ENCODE measurements around the gene ENPP6. TPM values are rescaled to one million over a fixed set of nuclear protein-coding genes. Genes with fewer than 3 reads are reported as not detected.

Gene ENPP6
- total RNA-seq, 1 experiment from 2014 or later: not detected

GRCh38 chr4:184120549-184121127, 97.0 kb downstream of the ENPP6 start:
- Histone ChIP-seq H4K20me1 (ENCODE audit: insufficient read depth, low read depth, low read length) (no peaks in the 10 kb centered on the region), H3K9ac (ENCODE audit: low read length) (no peak overlapping the region), H3K36me3 (ENCODE audit: insufficient read depth, low read length) (no peaks in the 10 kb centered on the region), H3K9me3 (ENCODE audit: low read length) (no peaks in the 10 kb centered on the region), H2AFZ (ENCODE audit: low read length) (no peak overlapping the region), H3K4me3 (ENCODE audit: low read length) (no peak overlapping the region), H3K4me1 (ENCODE audit: low read length) (no peaks in the 10 kb centered on the region), H3K27ac (ENCODE audit: low read length) (no peak overlapping the region), H3K27me3 (ENCODE audit: low read length) (no peaks in the 10 kb centered on the region), H3K4me2 (ENCODE audit: low read depth, low read length, poor library complexity, severe bottlenecking) (no peak overlapping the region), H3K9me2 (replicated peaks; ENCODE audit: insufficient read depth, low read length) (no peaks in the 10 kb centered on the region), H3K79me2 (ENCODE audit: low read length) (no peaks in the 10 kb centered on the region)
- no peak for DNase-seq

DNA sequence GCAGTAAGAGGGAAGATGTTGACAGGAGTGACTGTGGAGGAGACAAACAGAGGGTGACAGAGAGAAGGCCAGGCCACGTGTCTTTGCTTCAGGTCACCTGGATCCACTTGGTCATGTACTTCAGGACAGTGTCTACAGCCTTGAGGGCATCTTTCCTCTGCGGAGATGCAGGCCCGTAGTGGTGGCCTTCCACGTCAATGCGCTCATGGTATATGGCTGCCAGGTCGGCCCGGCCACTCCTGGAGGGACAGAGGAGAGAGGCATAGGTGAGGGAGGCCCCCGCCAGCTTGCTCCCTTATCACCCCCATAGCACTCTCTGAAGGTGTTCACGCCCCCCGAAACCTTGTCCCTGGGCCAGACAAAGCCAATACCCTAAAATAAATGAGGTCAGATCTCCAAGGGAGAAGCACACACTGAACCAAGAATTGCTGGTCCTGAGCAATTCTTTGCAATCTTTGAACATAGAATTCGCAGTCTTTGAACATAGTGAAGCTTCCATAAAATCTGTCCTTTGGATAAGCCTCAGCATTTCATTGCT, 99.9 kb downstream of the ENPP6 start:
- no peaks in the 10 kb centered on the region for H3K9me3 ChIP-seq (ENCODE audit: low read length)
- H3K4me3 ChIP-seq (ENCODE audit: low read length): no peak overlapping the region
- H3K9me2 ChIP-seq (replicated peaks; ENCODE audit: insufficient read depth, low read length): no peaks in the 10 kb centered on the region
- H3K4me2 ChIP-seq (ENCODE audit: low read depth, low read length, poor library complexity, severe bottlenecking): no peak overlapping the region
- DNase-seq: no peak
- no peaks in the 10 kb centered on the region for H3K36me3 ChIP-seq (ENCODE audit: insufficient read depth, low read length)
- no peaks in the 10 kb centered on the region for H3K4me1 ChIP-seq (ENCODE audit: low read length)
- H3K79me2 ChIP-seq (ENCODE audit: low read length): no peaks in the 10 kb centered on the region
- H4K20me1 ChIP-seq (ENCODE audit: insufficient read depth, low read depth, low read length): no peaks in the 10 kb centered on the region
- no peak overlapping the region for H2AFZ ChIP-seq (ENCODE audit: low read length)
- no peaks in the 10 kb centered on the region for H3K27me3 ChIP-seq (ENCODE audit: low read length)
- H3K27ac ChIP-seq (ENCODE audit: low read length): no peak overlapping the region
- no peak overlapping the region for H3K9ac ChIP-seq (ENCODE audit: low read length)

DNA sequence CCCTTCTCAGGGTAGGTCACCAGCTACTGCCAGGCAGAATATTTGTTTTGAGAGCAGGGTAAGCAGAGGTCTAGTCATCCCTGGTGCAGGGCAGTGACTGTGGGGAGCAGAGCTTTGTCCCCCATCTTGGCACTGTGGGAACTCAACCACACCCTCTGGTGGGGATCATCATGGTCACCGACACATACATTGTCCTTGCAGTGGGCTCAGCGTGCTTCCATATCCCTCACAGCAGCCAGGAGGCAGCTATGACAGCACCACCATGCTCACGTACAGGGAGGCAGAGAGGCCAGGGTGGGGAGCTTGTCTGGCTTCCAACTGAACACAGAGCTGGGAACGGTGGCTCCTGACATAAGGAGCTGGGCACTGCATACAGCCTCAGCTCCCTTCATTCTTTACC, 102.3 kb downstream of the ENPP6 start:
- H3K4me1 ChIP-seq (ENCODE audit: low read length): no peaks in the 10 kb centered on the region
- H3K27ac ChIP-seq (ENCODE audit: low read length): no peak overlapping the region
- H3K36me3 ChIP-seq (ENCODE audit: insufficient read depth, low read length): no peaks in the 10 kb centered on the region
- H3K9me2 ChIP-seq (replicated peaks; ENCODE audit: insufficient read depth, low read length): no peaks in the 10 kb centered on the region
- no peaks in the 10 kb centered on the region for H4K20me1 ChIP-seq (ENCODE audit: insufficient read depth, low read depth, low read length)
- DNase-seq: no peak
- no peak overlapping the region for H3K9ac ChIP-seq (ENCODE audit: low read length)
- H2AFZ ChIP-seq (ENCODE audit: low read length): no peak overlapping the region
- H3K4me3 ChIP-seq (ENCODE audit: low read length): no peak overlapping the region
- no peaks in the 10 kb centered on the region for H3K27me3 ChIP-seq (ENCODE audit: low read length)
- H3K79me2 ChIP-seq (ENCODE audit: low read length): no peaks in the 10 kb centered on the region
- no peak overlapping the region for H3K4me2 ChIP-seq (ENCODE audit: low read depth, low read length, poor library complexity, severe bottlenecking)
- no peaks in the 10 kb centered on the region for H3K9me3 ChIP-seq (ENCODE audit: low read length)

DNA sequence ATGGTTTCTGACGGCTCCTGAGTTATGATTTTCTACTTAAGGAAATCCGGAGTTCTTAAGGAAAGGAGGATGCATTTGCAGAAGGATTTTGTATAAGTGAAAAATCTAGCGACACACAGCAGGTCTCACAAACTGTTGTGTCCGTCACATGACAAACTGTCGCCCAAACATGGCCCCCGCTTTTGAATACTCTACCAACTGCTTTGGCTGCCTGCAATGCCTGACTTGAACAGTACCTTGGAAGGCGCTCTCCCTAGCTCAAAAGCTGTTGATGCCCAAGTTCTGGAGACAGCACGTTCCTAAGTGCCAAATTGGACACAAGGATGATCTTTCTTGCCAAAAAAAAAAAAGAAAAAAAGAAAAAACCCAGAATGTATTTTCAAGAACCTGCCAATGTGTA, 103.2 kb downstream of the ENPP6 start:
- H3K4me2 ChIP-seq (ENCODE audit: low read depth, low read length, poor library complexity, severe bottlenecking): no peak overlapping the region
- H3K9me2 ChIP-seq (replicated peaks; ENCODE audit: insufficient read depth, low read length): no peaks in the 10 kb centered on the region
- H3K4me3 ChIP-seq (ENCODE audit: low read length): no peak overlapping the region
- no peaks in the 10 kb centered on the region for H3K9me3 ChIP-seq (ENCODE audit: low read length)
- no peak overlapping the region for H3K27ac ChIP-seq (ENCODE audit: low read length)
- no peaks in the 10 kb centered on the region for H3K36me3 ChIP-seq (ENCODE audit: insufficient read depth, low read length)
- H2AFZ ChIP-seq (ENCODE audit: low read length): no peak overlapping the region
- no peaks in the 10 kb centered on the region for H3K27me3 ChIP-seq (ENCODE audit: low read length)
- H4K20me1 ChIP-seq (ENCODE audit: insufficient read depth, low read depth, low read length): no peaks in the 10 kb centered on the region
- H3K9ac ChIP-seq (ENCODE audit: low read length): no peak overlapping the region
- DNase-seq: no peak
- no peaks in the 10 kb centered on the region for H3K79me2 ChIP-seq (ENCODE audit: low read length)
- no peaks in the 10 kb centered on the region for H3K4me1 ChIP-seq (ENCODE audit: low read length)

DNA sequence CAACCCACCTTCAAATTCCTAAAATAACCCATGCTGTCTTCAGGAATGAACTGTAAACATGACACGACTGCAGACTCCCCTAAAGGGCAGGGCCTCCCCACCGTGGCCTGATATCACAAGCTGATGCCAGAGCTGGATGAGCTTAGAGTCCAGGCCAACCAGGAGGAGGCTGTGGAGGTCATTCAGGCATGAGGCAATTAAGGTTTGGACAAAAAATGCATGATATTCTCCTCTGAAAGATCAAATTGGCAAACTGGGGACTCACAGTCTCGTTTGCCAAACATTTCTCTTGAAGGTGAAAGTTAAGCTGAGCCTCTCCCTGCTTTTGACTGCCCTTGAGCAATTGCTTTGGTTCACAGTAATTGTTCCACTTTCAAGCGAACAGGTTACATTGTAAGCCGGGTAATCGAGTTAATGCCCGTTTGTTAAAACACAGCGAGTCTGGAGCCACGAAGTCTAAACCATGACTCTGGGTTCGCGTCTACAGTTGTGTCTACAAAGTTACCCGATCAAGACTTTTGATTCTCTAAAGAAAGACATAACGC, 105.6 kb downstream of the ENPP6 start:
- Histone ChIP-seq H3K9ac (ENCODE audit: low read length) (no peak overlapping the region), H4K20me1 (ENCODE audit: insufficient read depth, low read depth, low read length) (no peaks in the 10 kb centered on the region), H3K79me2 (ENCODE audit: low read length) (no peaks in the 10 kb centered on the region), H3K4me3 (ENCODE audit: low read length) (no peak overlapping the region), H2AFZ (ENCODE audit: low read length) (no peak overlapping the region), H3K9me2 (replicated peaks; ENCODE audit: insufficient read depth, low read length) (no peaks in the 10 kb centered on the region), H3K27ac (ENCODE audit: low read length) (no peak overlapping the region), H3K36me3 (ENCODE audit: insufficient read depth, low read length) (no peaks in the 10 kb centered on the region), H3K4me2 (ENCODE audit: low read depth, low read length, poor library complexity, severe bottlenecking) (no peak overlapping the region), H3K4me1 (ENCODE audit: low read length) (no peaks in the 10 kb centered on the region), H3K27me3 (ENCODE audit: low read length) (no peaks in the 10 kb centered on the region), H3K9me3 (ENCODE audit: low read length) (no peaks in the 10 kb centered on the region)
- no peak for DNase-seq

- Histone ChIP-seq H3K9me2 (replicated peaks; ENCODE audit: insufficient read depth, low read length) (no peaks in the 10 kb centered on the region), H3K4me1 (ENCODE audit: low read length) (no peaks in the 10 kb centered on the region), H3K36me3 (ENCODE audit: insufficient read depth, low read length) (no peaks in the 10 kb centered on the region), H2AFZ (ENCODE audit: low read length) (no peak overlapping the region), H3K4me2 (ENCODE audit: low read depth, low read length, poor library complexity, severe bottlenecking) (no peak overlapping the region), H3K27ac (ENCODE audit: low read length) (no peak overlapping the region), H3K9ac (ENCODE audit: low read length) (no peak overlapping the region), H3K79me2 (ENCODE audit: low read length) (no peaks in the 10 kb centered on the region), H4K20me1 (ENCODE audit: insufficient read depth, low read depth, low read length) (no peaks in the 10 kb centered on the region), H3K27me3 (ENCODE audit: low read length) (no peaks in the 10 kb centered on the region), H3K9me3 (ENCODE audit: low read length) (no peaks in the 10 kb centered on the region), H3K4me3 (ENCODE audit: low read length) (no peak overlapping the region)
- no peak for DNase-seq
Measured at GRCh38 chr4:184111233-184111832, 106.3 kb downstream of the ENPP6 start.

DNA sequence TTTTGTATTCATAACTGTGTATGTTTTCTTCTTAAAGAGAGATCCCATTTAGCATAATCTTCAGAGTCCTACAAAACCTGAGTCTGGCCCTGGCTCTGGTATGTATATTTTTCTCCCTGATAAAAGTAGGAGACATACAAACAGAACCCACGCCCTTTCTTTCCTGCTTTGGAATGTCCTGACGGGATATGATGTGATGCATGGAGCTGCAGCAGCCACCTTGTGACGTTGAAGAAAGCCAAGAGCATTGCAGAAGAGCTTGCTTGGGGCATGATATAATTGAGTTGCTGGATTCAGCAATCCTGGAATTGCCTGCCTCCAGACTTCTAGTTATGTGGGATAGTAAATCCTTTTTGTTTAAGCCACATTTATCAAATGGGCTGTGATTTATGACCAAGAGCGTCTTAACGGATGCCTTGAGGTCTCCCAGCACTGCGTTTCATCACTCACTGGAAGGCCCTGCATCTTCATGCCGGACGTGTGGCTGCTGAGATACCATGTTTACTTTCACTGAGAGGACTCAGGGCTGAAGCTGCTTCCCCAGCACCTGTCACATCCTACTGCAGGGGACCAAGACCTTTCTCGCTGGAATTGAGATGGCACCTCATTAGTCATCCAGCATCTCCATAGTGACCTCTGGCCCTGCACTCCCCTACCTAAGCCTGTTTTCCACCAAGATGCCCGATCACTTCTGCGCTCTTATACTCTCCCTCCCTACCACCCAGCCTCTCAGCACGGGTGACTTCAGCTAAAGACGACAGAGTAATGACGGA, 107.0 kb downstream of the ENPP6 start:
- Histone ChIP-seq H3K4me1 (ENCODE audit: low read length) (no peaks in the 10 kb centered on the region), H3K4me3 (ENCODE audit: low read length) (no peak overlapping the region), H3K79me2 (ENCODE audit: low read length) (no peaks in the 10 kb centered on the region), H3K27me3 (ENCODE audit: low read length) (no peaks in the 10 kb centered on the region), H3K9me3 (ENCODE audit: low read length) (no peaks in the 10 kb centered on the region), H3K27ac (ENCODE audit: low read length) (no peak overlapping the region), H3K36me3 (ENCODE audit: insufficient read depth, low read length) (no peaks in the 10 kb centered on the region), H4K20me1 (ENCODE audit: insufficient read depth, low read depth, low read length) (no peaks in the 10 kb centered on the region), H3K9ac (ENCODE audit: low read length) (no peak overlapping the region), H3K9me2 (replicated peaks; ENCODE audit: insufficient read depth, low read length) (no peaks in the 10 kb centered on the region), H3K4me2 (ENCODE audit: low read depth, low read length, poor library complexity, severe bottlenecking) (no peak overlapping the region), H2AFZ (ENCODE audit: low read length) (no peak overlapping the region)
- DNase-seq: no peak

GRCh38 chr4:184108006-184108501, 109.6 kb downstream of the ENPP6 start:
- Histone ChIP-seq H3K27ac (ENCODE audit: low read length) (no peak overlapping the region), H4K20me1 (ENCODE audit: insufficient read depth, low read depth, low read length) (no peaks in the 10 kb centered on the region), H3K79me2 (ENCODE audit: low read length) (no peaks in the 10 kb centered on the region), H3K27me3 (ENCODE audit: low read length) (no peaks in the 10 kb centered on the region), H3K4me2 (ENCODE audit: low read depth, low read length, poor library complexity, severe bottlenecking) (no peak overlapping the region), H3K9ac (ENCODE audit: low read length) (no peak overlapping the region), H3K9me2 (replicated peaks; ENCODE audit: insufficient read depth, low read length) (no peaks in the 10 kb centered on the region), H3K36me3 (ENCODE audit: insufficient read depth, low read length) (no peaks in the 10 kb centered on the region), H3K9me3 (ENCODE audit: low read length) (no peaks in the 10 kb centered on the region), H3K4me3 (ENCODE audit: low read length) (no peak overlapping the region), H2AFZ (ENCODE audit: low read length) (no peak overlapping the region), H3K4me1 (ENCODE audit: low read length) (no peaks in the 10 kb centered on the region)
- DNase-seq: no peak
